GM19455 (cell line): ENCODE results near the gene ACACA.
A peak's percentile ranks its signal among the peaks of the same experiment; 100 is the strongest.

Experiments used
- ATAC-seq: cut with Tn5 transposase; IDR thresholded peaks from one replicate; pipeline ENCODE4 v1.9.1; 2021; ENCODE audit not compliant: unreplicated experiment

ACACA gene

GRCh38 chr17:37399265-37399803 is 7.3 kb downstream of the ACACA start:
- no peak for ATAC-seq

- no peak for ATAC-seq
These were observed 13.3 kb downstream of the ACACA start for GRCh38 chr17:37393352-37393751.

GRCh38 chr17:37392024-37392590 is 14.5 kb downstream of the ACACA start:
- ATAC-seq = no peak

GRCh38 chr17:37391146-37391545 is 15.5 kb downstream of the ACACA start:
- no peak for ATAC-seq

GRCh38 chr17:37389160-37389559 is 17.5 kb downstream of the ACACA start:
- no peak for ATAC-seq

GRCh38 chr17:37388266-37388665 is 18.4 kb downstream of the ACACA start:
- no peak for ATAC-seq

- ATAC-seq = no peak
These were observed 20.2 kb downstream of the ACACA start for GRCh38 chr17:37386462-37386861.

GRCh38 chr17:37385474-37385990 is 21.1 kb downstream of the ACACA start:
- no peak for ATAC-seq

- ATAC-seq = no peak
These were observed 22.0 kb downstream of the ACACA start for GRCh38 chr17:37384560-37385149.

GRCh38 chr17:37382056-37382455 is 24.6 kb downstream of the ACACA start:
- ATAC-seq = no peak

- ATAC-seq = no peak
These were observed 30.9 kb downstream of the ACACA start, which contains the start of gene C17orf78 for GRCh38 chr17:37375706-37376105. Gene C17orf78 (plus strand): TSS chr17:37375985. CDS start chr17:37376093, 108 bp downstream.

- no peak for ATAC-seq
These were observed 33.0 kb downstream of the ACACA start for GRCh38 chr17:37373530-37374159.

GRCh38 chr17:37368577-37368976 is 38.1 kb downstream of the ACACA start:
- no peak for ATAC-seq

GRCh38 chr17:37365589-37365988 is 41.0 kb downstream of the ACACA start:
- ATAC-seq = no peak

GRCh38 chr17:37361543-37361942 is 45.1 kb downstream of the ACACA start:
- no peak for ATAC-seq

GRCh38 chr17:37360632-37361031 is 46.0 kb downstream of the ACACA start:
- ATAC-seq = no peak

GRCh38 chr17:37359682-37360188 is 46.9 kb downstream of the ACACA start:
- no peak for ATAC-seq

- ATAC-seq = peak; percentile 91
These were observed 47.6 kb downstream of the ACACA start for GRCh38 chr17:37358830-37359681.

- no peak for ATAC-seq
These were observed 48.4 kb downstream of the ACACA start for GRCh38 chr17:37358098-37358829.
